ENCODE data around the gene SFMBT1.
A peak's percentile ranks its signal among the peaks of the same experiment; 100 is the strongest.
"Not testable (repeated sequence)": the region's sequence is repeated elsewhere in the genome, so short reads cannot be mapped to it uniquely, and the experiment has no call there.

The SFMBT1 gene

GRCh38 chr3:53072653-53073552 lies 27.0 kb upstream of the SFMBT1 start:
- DNase-seq, result peak in 12 of 14 donors; percentile 29 to 77 (median 42)

- DNase-seq, result no peak
Observed at GRCh38 chr3:53071882-53072431, 26.1 kb upstream of the SFMBT1 start.

GRCh38 chr3:53069422-53070068 lies 23.7 kb upstream of the SFMBT1 start:
- no peak for DNase-seq

DNA sequence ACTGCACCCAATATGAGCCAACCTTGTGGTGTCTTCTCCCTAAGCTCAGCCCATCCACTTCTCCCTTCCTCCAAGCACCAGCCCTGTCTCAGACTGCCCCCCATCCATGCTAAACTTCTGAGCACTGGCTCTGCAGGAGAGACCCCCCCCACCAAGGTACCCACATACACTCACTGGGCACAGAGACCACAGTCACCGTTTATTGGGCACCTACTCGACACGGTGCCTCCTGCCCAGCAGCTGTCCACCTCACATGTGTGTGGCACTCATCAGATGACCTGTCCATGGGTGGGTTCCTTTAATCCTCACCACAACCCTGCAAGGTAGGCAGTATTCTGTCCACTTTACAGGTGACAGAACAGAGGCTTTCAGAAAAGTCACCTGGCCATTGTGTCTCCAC lies 22.3 kb upstream of the SFMBT1 start:
- no peak for DNase-seq

DNA sequence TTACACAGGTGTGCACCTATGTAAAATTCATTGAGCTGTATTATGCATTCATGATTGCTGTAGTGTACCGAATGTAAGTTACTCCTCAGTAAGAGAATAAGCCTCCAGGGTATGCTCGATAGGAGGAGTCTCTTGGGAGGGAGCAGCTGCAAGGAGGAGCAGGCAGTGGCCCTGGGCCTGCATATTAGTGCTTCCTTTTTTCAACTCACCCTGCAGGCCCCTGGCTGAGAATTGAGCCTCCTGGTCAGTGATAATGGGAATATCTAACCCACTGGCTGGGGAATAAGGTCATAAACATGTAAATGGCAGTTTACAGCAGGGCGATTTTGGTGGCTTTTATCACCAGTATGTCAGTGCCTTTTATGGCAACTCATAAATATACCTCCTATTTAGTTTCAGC lies 21.7 kb upstream of the SFMBT1 start:
- no peak for DNase-seq

DNA sequence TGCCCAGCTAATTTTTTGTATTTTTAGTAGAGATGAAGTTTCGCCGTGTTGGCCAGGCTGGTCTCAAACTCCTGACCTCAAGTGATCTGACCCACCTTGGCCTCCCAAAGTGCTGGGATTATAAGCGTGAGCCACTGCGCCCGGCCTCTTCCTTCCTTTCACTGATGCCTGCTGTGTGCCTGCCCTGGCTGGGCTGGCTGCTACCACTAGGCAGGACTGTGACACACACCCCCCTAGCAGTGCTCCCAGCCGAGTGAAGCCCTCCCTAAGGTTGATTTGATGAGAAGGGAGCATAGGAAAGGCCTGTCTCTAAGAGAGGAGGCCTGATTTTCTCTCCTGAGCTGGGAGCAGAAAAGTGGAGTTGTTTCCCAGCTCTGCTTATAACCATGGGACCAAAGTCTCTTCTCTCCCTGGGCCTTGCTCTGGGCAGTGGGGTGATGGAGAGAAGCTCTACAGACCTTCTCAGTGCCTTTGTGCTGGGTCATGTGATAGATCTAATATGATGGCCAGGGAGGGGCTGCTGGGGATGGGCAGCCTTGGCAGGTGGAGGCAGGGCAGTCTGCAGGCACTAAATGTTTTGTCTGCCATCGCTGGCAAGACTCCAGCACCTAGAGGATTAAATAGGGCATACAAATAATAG lies 20.1 kb upstream of the SFMBT1 start:
- no peak for DNase-seq

DNA sequence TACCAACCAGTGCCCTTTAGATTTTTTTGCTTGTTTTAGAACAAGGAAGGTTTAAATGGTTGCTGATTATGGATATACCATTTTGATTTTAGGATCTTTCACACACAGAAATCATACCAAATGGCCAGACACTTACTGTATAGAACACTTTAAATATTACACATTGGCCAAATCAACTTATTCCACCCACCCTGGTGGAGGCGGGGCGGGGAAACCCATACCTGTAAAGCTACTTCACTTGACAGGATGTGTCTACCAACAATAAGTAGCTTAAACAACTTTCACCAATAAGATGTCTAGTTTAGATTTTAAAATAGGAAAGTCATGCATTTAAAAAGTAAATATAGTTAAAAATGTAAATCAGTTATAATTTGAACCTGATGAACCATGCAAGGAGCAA lies 17.0 kb upstream of the SFMBT1 start:
- DNase-seq, result no peak

DNA sequence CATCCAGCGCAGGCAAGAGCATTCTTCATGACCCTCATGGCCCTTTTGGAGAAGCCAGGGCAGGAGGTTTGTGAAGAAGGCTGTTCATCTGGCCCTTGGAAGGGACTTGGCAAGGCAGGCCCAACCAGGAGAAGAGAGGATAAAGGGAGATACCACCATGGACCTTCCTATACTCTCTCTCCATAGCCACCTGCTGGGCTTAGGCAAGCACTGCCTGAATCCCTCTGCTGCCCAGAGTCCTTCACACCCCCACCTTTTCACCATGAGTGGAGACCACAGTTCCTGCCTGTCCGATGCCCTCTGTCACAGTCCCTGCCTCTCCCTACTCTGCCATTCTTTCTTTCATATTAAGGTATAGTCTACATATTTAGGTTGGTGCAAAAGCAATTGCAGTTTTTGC lies 10.6 kb upstream of the SFMBT1 start:
- DNase-seq, result no peak

GRCh38 chr3:53054233-53054632 lies 8.4 kb upstream of the SFMBT1 start:
- not testable (repeated sequence) for DNase-seq

DNA sequence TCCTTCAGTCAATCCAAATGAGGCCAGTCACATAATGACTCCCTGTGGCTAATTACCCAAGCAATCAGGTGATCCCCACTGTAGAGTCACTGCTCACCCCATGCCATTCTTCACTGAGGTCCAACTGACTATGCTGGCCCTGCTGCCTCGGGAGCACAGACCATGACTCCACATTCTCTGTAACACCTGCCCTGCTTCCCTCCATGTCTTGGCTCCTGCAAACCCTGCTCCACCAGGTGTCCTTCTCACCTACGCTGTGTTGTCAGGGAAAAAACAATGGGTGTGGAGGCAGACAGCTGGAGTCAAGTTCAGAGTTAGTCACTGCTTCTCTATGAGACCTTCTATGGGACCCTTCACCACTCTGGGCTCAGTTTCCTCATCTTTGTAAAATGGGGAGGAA lies 6.1 kb upstream of the SFMBT1 start:
- no peak for DNase-seq

GRCh38 chr3:53049987-53050386 lies 4.1 kb upstream of the SFMBT1 start:
- no peak for DNase-seq

DNA sequence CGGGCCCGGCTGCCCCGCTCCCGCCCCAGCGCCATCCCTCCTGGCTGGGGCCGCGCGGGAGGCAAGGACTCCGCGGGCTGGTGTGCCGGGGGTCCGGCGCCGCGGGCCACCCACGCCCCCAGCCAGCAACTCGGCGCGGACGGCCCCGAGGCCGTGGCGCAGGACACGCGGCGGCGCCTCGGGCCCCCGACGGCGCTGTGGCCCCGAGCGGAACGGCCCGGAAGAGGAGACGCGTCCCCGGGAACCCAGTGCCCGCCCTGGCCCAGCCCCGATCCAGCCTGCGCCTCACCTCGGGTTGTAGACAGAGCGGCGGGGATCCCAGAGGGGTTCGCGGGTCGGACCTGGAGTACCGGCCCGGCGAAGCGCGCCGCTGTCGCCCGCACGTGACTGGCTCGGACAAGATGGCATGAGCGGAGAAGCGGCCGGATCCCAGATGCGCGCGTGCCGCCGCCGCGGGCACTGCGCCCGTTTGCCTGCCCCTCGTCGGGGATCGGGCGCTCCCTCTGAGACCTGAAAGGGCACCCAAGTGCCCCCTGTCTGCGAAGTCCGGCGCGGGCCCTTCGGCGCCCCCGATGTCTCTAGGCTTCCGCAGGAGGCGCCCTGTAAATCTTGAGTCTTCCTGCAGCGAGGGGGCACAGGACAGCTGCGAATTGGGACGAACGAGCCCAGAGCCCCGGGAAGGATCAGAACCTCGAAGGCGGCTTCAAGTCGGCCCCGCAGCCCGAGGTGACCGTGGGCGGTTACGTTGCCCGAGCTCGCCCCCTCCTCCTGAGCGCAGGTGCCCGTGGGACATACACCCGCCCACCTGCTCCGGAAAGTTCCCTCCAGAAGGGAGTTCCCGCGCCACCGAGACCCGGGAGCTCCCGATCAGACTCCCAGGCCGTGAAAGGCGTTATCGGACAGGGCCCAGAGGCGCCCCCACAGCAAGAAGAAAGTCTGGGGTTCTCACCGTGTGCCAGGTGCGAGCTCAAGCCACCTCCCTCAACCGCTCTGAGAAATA lies 598 bp upstream of the SFMBT1 start:
- DNase-seq, result peak in 12 of 14 donors; percentile 9 to 73 (median 45)

DNA sequence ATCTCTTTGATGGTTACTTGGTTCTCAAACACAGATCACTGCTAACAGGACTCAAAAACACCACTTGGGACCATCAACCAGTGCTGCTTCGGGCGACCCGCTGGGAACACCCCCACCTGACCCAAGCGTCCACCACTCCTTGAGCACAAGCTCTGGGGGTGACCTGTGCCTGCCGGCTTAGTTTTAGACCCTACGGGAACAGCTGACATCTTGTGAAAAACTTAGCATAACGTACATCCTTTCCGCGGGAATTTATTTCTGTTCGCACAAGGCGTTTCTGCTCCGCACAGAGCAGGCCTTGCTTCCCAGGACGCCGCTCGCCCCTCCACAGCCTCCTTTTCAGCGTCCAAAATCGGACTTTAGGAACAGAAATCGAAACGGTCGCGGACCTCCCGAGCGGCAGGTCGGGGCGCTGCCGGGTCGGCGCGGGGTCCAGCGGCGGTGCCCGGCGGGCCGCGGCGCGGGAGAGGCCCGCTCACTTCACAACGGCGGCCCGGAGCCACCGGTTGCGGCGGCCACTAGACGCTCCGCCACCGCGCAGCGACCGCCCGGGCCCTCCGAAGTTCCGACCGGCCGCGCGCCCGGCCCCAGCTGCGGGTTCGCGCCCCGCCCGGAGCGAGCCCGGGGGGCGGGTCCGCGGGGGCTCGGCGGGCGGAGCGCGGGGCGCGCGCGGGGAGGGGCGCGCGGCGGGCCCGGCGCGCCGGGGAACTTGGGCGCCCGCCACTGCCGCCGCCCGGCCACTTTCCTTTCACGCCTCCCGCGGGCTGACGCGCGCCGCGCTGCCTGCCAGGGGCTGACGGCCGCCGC lies 959 bp downstream of the SFMBT1 start:
- peak in 12 of 14 donors; percentile 13 to 76 (median 45) for DNase-seq

- DNase-seq, result peak in 1 of 14 donors; percentile 27
Observed at GRCh38 chr3:53044371-53044710, 1.5 kb downstream of the SFMBT1 start.

DNA sequence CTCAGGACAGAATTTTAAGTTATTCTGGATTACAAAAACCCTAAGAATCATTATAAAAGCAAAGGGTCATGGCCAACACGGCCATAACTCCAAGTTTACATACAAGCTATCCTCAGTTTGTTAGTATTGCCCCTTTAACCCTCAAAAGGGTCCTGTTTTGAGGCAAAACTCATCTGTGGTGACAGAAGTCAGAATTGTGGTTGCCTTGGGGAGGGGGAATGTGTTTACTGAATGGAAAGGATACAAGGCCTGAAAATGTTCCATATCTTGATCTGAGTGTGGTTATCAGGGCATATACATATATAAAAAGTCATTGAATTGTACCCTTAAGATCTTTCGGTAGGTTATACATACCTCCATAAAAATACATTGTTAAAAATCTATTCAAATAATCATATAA lies 2.1 kb downstream of the SFMBT1 start:
- no peak for DNase-seq

- no peak for DNase-seq
Observed at GRCh38 chr3:53042651-53043050, 3.2 kb downstream of the SFMBT1 start.

DNA sequence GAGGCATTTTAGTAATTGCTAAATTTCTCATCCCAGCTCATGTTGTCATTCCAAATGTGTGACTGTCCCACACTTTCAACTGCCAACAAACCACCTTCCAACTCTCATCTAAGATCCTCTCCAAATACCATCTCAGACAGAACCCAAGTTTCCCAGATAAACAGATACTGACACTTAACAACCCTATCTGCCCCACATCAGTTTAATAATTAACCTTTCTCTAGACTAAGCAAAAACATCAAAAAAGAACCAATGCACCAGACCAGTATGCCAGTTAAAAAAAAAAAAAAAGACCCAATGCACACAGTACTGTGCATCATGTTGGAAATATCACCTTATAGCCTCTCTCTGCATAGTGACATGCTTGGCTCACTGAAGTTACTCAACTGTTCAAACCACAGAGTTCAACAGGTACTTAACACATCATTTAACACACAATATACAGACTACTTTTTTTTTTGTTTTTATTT lies 5.5 kb downstream of the SFMBT1 start:
- DNase-seq, result no peak

DNA sequence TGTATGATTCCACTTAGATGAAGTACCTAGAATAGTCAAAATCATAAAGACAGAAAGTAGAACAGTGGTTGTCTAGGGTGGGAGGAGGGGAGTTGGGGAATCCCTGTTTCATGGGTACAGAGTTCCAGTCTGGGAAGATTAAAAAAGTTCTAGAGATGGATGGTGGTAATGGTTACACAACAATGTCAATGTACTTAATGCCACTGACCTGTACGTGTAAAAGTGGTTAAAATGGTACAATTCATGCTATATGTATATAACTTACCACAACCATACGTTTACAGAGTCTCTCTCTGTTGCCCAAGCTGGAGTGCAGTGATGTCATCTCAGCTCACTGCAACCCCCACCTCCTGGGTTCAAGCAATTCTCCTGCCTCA lies 6.5 kb downstream of the SFMBT1 start:
- DNase-seq, result no peak

GRCh38 chr3:53038679-53039375 lies 7.0 kb downstream of the SFMBT1 start:
- no peak for DNase-seq

Data from C1 segment of cervical spinal cord (tissue), 14 donors.